Globus pallidus (tissue), 1 donor: ENCODE data around the gene SHISA3.

ENCODE experiments used
- DNase-seq: peaks from one replicate; pipeline ENCODE4 v3.0.0-alpha.2; 2015; ENCODE audit warnings: low spot score

SHISA3 gene

DNA sequence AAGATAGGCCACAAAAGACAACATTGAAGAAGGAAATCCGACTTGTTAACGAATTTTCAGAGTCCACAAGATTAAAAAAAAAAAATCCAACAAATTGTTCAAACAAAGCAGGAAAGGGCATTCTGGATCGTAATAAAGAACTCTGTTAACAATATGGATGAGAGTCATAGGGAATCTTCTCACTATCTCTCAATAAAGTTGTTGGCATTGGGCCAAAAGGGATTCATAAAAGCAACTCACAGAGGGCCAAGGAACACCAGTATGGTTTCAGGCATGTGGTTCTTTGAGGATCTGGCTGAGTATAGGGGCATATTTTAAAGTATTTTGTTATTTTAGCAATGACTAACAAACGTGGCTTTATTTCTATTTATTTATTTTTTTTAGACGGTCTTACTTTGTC is 49.5 kb downstream of the SHISA3 start:
- no peak for DNase-seq
